Psoas muscle (tissue), 8 donors: ENCODE results near the gene POLR3C. TPM values are rescaled to one million over a fixed set of nuclear protein-coding genes. Genes with fewer than 3 reads are reported as not detected.

ENCODE experiments used
- ATAC-seq, 4 donors: fragments of 200-7000 bp; cut with Tn5 transposase; one replicate each; pipeline ENCODE4 v1.9.1; 2020; ENCODE audit warnings: moderate library complexity in 3 of 4, mild to moderate bottlenecking in 2 of 4
- DNase-seq, 2 donors: peaks; one replicate each; pipeline ENCODE4 v3.0.0-alpha.2; 2020
- H3K27ac ChIP-seq: fragments of 200-600 bp; one replicate; pipeline ENCODE4 v1.8.0; 2022
- H3K27me3 ChIP-seq, 3 donors: fragments of 200-600 bp in 1 of 3; one replicate each; pipeline versions ENCODE4 v1.6.1 to v1.8.0; 2013 to 2022; ENCODE audit warnings: low read length in 2 of 3, mild to moderate bottlenecking in 2 of 3, moderate library complexity in 1 of 3; ENCODE audit not compliant: insufficient read depth in 3 of 3
- H3K36me3 ChIP-seq, 2 donors: fragments of 200-600 bp in 1 of 2; one replicate each; pipeline versions ENCODE4 v1.6.1 to v1.8.0; 2013 to 2022; ENCODE audit warnings: low read depth in 1 of 2, mild to moderate bottlenecking in 1 of 2, moderate library complexity in 1 of 2; ENCODE audit not compliant: insufficient read depth in 1 of 2
- H3K4me1 ChIP-seq: fragments of 200-600 bp; one replicate; pipeline ENCODE4 v1.8.0; 2022
- H3K4me3 ChIP-seq: fragments of 200-600 bp; one replicate; pipeline ENCODE4 v1.8.0; 2022; ENCODE audit warnings: mild to moderate bottlenecking
- H3K9me3 ChIP-seq: fragments of 200-600 bp; one replicate; pipeline ENCODE4 v1.8.0; 2022
- CTCF ChIP-seq: fragments of 200-600 bp; IDR thresholded peaks from one replicate; pipeline ENCODE4 v1.8.0; 2022; ENCODE audit warnings: antibody characterized with exemption
- WGBS, 3 donors: extraction: QIAGEN DNeasy Blood & Tissue Kit; methylation state at CpG; one replicate each; pipeline versions ENCODE4 v1.1.6 to v1.1.7; 2013; 5-methylcytosine and 5-hydroxymethylcytosine counted together
- intact Hi-C, 2 donors: fragments of 100-400 bp; cut with DNase I; formaldehyde crosslinking; loops; one replicate each; pipeline versions ENCODE4 v1.11.0 to v1.14.2; 2022
- long read RNA-seq, 2 donors: library from polyadenylated mRNA; unstranded; transcript quantifications; one replicate each; pipeline ENCODE4 v2.0.0, GENCODE V29; 2021
- polyA plus RNA-seq, 3 donors: library from polyadenylated mRNA; stranded (reverse); fragments of 200-250 nt; gene quantifications; one replicate each; pipeline ENCODE4 v1.2.3, GENCODE V29; 2013
- total RNA-seq, 4 donors: library from RNA; stranded (reverse); fragmentation: NEBNext Ultra II Directional in 2 of 4; extraction: Animal tissue kit (Norgen Biotek cat#: 25700) in 2 of 4; gene quantifications; one replicate each; pipeline versions ENCODE4 v1.2.1 to v1.2.4, GENCODE V29; 2021 to 2023
- donor health status: healthy with polysubstance abuse.
- donor health status: DM: no; HTN: no; CAD: no; lungs with moderate emphysema.
- donor health status: Bipolar disorder and iron deficiency.
- donor health status: healthy.
- donor health status: DM: yes; HTN: yes; CAD: no.
- donor health status: DM: no; HTN: no; CAD: no.
- donor health status: DM: no; HTN: no; CAD: no.
- donor health status: DM: yes; HTN: yes; CAD: no.

Gene POLR3C
- total RNA-seq = 10 to 100 TPM; 13.2 to 21.8 (median 18.9) TPM
- polyA plus RNA-seq = 10 to 100 TPM in 1 of 3 donors, 1 to 10 TPM in 2; 8.6 to 16.8 (median 9.9) TPM
- long read RNA-seq, donor 1, transcript POLR3C-201 (15 exons, 1,851 nt) = major isoform, 14 of 16 reads
- long read RNA-seq, donor 1, partial matches to known transcripts = 0 of 16 reads
- long read RNA-seq, donor 1, other reads (novel, unspliced or antisense) = 2 of 16 reads
- long read RNA-seq, donor 2, transcript POLR3C-201 (15 exons, 1,851 nt) = major isoform, 41 of 60 reads
- long read RNA-seq, donor 2, partial matches to known transcripts = 4 of 60 reads
- long read RNA-seq, donor 2, other reads (novel, unspliced or antisense) = 15 of 60 reads

- WGBS, 3 donors = 0 to 2% (median 0%) methylated on average over 61 to 89 of the region's 89 CpGs
- peak within 1 kb of the TSS; percentile 91 for H3K4me3 ChIP-seq
- intact Hi-C loops = no loop called here
- no peaks in the 10 kb centered on the region for H3K27me3 ChIP-seq
- peaks cover 15 to 37% of the 10 kb centered on the region in 2 donors for H3K36me3 ChIP-seq
- DNase-seq (peak; percentile 94 to 97), ATAC-seq (peak; percentile 94 to 96 (median 96))
- peak within 1 kb of the TSS; percentile 96 for H3K27ac ChIP-seq
- H3K9me3 ChIP-seq = no peaks in the 10 kb centered on the region
- peaks cover 18% of the 10 kb centered on the region for H3K4me1 ChIP-seq
- TF ChIP-seq CTCF = no peak
Measured at GRCh38 chr1:145823565-145824498, at the start of gene POLR3C, which contains the start of gene RNF115. POLR3C (plus strand) TSS chr1:145824200; CDS start chr1:145825777, 1,577 bp downstream. RNF115 (minus strand) TSS chr1:145824095; CDS start chr1:145823873, 222 bp downstream.

GRCh38 chr1:145777357-145778145 is 46.4 kb upstream of the POLR3C start:
- Histone ChIP-seq H3K36me3 (peaks cover 0 to 38% of the 10 kb centered on the region in 2 donors), H3K4me3 (no peak overlapping the region), H3K27ac (peak overlapping the region; percentile 47), H3K9me3 (no peaks in the 10 kb centered on the region), H3K27me3 (no peaks in the 10 kb centered on the region), H3K4me1 (peaks cover 39% of the 10 kb centered on the region)
- peak in 1 of 4 donors; percentile 37 for ATAC-seq
- no peak for TF ChIP-seq CTCF
- DNase-seq = no peak
- intact Hi-C loops = no loop called here
- WGBS, 3 donors = 56 to 93% (median 64%) methylated on average over 1 of the region's 1 CpG

- no peak for TF ChIP-seq CTCF
- no peaks in the 10 kb centered on the region for H3K27me3 ChIP-seq
- H3K36me3 ChIP-seq = peaks cover 0 to 33% of the 10 kb centered on the region in 2 donors
- intact Hi-C loops = no loop called here
- no peaks in the 10 kb centered on the region for H3K9me3 ChIP-seq
- ATAC-seq (no peak), DNase-seq (no peak)
- peaks cover 41% of the 10 kb centered on the region for H3K4me1 ChIP-seq
- no peak overlapping the region for H3K4me3 ChIP-seq
- H3K27ac ChIP-seq = peak overlapping the region; percentile 47
- 97 to 100% (median 98%) methylated on average over 1 of the region's 1 CpG for WGBS, 3 donors
Measured at GRCh38 chr1:145778146-145778540, 45.9 kb upstream of the POLR3C start.

- TF ChIP-seq CTCF = no peak
- peak overlapping the region; percentile 66 for H3K4me3 ChIP-seq
- intact Hi-C loops = no loop called here
- peaks cover 0 to 19% of the 10 kb centered on the region in 2 donors for H3K36me3 ChIP-seq
- H3K27me3 ChIP-seq = no peaks in the 10 kb centered on the region
- peaks cover 64% of the 10 kb centered on the region for H3K4me1 ChIP-seq
- 42 to 66% (median 43%) methylated on average over 10 of the region's 10 CpGs for WGBS, 3 donors
- no peak for DNase-seq
- ATAC-seq = peak; percentile 62 to 77 (median 68)
- H3K9me3 ChIP-seq = no peaks in the 10 kb centered on the region
- H3K27ac ChIP-seq = peak overlapping the region; percentile 86
Measured at GRCh38 chr1:145782272-145783099, 41.5 kb upstream of the POLR3C start.
